Duodenal mucosa (tissue), 2 donors: ENCODE measurements around the gene SULT4A1.

Experiments
- H3K27ac ChIP-seq: one replicate; pipeline ENCODE4 v1.7.0; 2013; ENCODE audit warnings: low read depth, low read length
- H3K27me3 ChIP-seq, 2 donors: one replicate each; pipeline ENCODE4 v1.7.0; 2013; ENCODE audit warnings: low read length in 2 of 2, control low read depth in 1 of 2; ENCODE audit not compliant: insufficient read depth in 2 of 2, control insufficient read depth in 1 of 2
- H3K36me3 ChIP-seq, 2 donors: one replicate each; pipeline ENCODE4 v1.7.0; 2013; ENCODE audit warnings: low read length in 2 of 2, control low read depth in 1 of 2; ENCODE audit not compliant: insufficient read depth in 2 of 2, control insufficient read depth in 1 of 2
- H3K4me1 ChIP-seq, 2 donors: one replicate each; pipeline ENCODE4 v1.7.0; 2013; ENCODE audit warnings: low read length in 2 of 2, control low read depth in 1 of 2; ENCODE audit not compliant: insufficient read depth in 2 of 2, control insufficient read depth in 1 of 2
- H3K4me3 ChIP-seq, 2 donors: one replicate each; pipeline ENCODE4 v1.7.0; 2013; ENCODE audit warnings: low read length in 2 of 2, low read depth in 1 of 2
- H3K9ac ChIP-seq, 2 donors: one replicate each; pipeline ENCODE4 v1.7.0; 2013; ENCODE audit warnings: low read length in 2 of 2, low read depth in 1 of 2
- H3K9me3 ChIP-seq, 2 donors: one replicate each; pipeline ENCODE4 v1.7.0; 2013; ENCODE audit warnings: low read length in 2 of 2, control low read depth in 1 of 2; ENCODE audit not compliant: control insufficient read depth in 1 of 2

The SULT4A1 gene

GRCh38 chr22:43845981-43846380, 16.3 kb downstream of the SULT4A1 start:
- Histone ChIP-seq H3K4me1 (peaks cover 25 to 28% of the 10 kb centered on the region in 2 donors), H3K9ac (no peak overlapping the region), H3K36me3 (no peaks in the 10 kb centered on the region), H3K27me3 (no peaks in the 10 kb centered on the region), H3K4me3 (no peak overlapping the region), H3K27ac (no peak overlapping the region), H3K9me3 (no peaks in the 10 kb centered on the region)

GRCh38 chr22:43844560-43845545, 17.5 kb downstream of the SULT4A1 start:
- Histone ChIP-seq H3K4me3 (no peak overlapping the region), H3K27ac (no peak overlapping the region), H3K36me3 (no peaks in the 10 kb centered on the region), H3K27me3 (no peaks in the 10 kb centered on the region), H3K9me3 (no peaks in the 10 kb centered on the region), H3K4me1 (peaks cover 17% of the 10 kb centered on the region in 2 donors), H3K9ac (no peak overlapping the region)

GRCh38 chr22:43843783-43844530, 18.4 kb downstream of the SULT4A1 start:
- Histone ChIP-seq H3K4me1 (peaks cover 8 to 10% of the 10 kb centered on the region in 2 donors), H3K9ac (no peak overlapping the region), H3K27ac (no peak overlapping the region), H3K27me3 (no peaks in the 10 kb centered on the region), H3K9me3 (no peaks in the 10 kb centered on the region), H3K36me3 (peaks cover under 1 to 4% of the 10 kb centered on the region in 2 donors), H3K4me3 (no peak overlapping the region)

- Histone ChIP-seq H3K9ac (no peak overlapping the region), H3K27ac (no peak overlapping the region), H3K36me3 (peaks cover 2 to 22% of the 10 kb centered on the region in 2 donors), H3K27me3 (no peaks in the 10 kb centered on the region), H3K4me1 (no peaks in the 10 kb centered on the region), H3K9me3 (no peaks in the 10 kb centered on the region), H3K4me3 (no peak overlapping the region)
Observed at GRCh38 chr22:43841742-43842141, 20.6 kb downstream of the SULT4A1 start.

- H3K9me3 ChIP-seq, result no peaks in the 10 kb centered on the region
- no peak overlapping the region for H3K27ac ChIP-seq
- no peaks in the 10 kb centered on the region for H3K4me1 ChIP-seq
- H3K27me3 ChIP-seq, result no peaks in the 10 kb centered on the region
- H3K9ac ChIP-seq, result no peak overlapping the region
- no peak overlapping the region for H3K4me3 ChIP-seq
- peaks cover 2 to 26% of the 10 kb centered on the region in 2 donors for H3K36me3 ChIP-seq
Observed at GRCh38 chr22:43840851-43841250, 21.5 kb downstream of the SULT4A1 start.

- Histone ChIP-seq H3K27ac (no peak overlapping the region), H3K9me3 (no peaks in the 10 kb centered on the region), H3K4me1 (no peaks in the 10 kb centered on the region), H3K9ac (no peak overlapping the region), H3K36me3 (peaks cover 2 to 28% of the 10 kb centered on the region in 2 donors), H3K27me3 (no peaks in the 10 kb centered on the region), H3K4me3 (no peak overlapping the region)
Observed at GRCh38 chr22:43840431-43840830, 21.9 kb downstream of the SULT4A1 start.

GRCh38 chr22:43839781-43840180, 22.5 kb downstream of the SULT4A1 start:
- no peaks in the 10 kb centered on the region for H3K27me3 ChIP-seq
- no peak overlapping the region for H3K4me3 ChIP-seq
- H3K36me3 ChIP-seq, result peaks cover 2 to 31% of the 10 kb centered on the region in 2 donors
- no peak overlapping the region for H3K27ac ChIP-seq
- no peaks in the 10 kb centered on the region for H3K9me3 ChIP-seq
- H3K4me1 ChIP-seq, result no peaks in the 10 kb centered on the region
- no peak overlapping the region for H3K9ac ChIP-seq

- Histone ChIP-seq H3K27me3 (no peaks in the 10 kb centered on the region), H3K4me1 (no peaks in the 10 kb centered on the region), H3K36me3 (peaks cover 2 to 31% of the 10 kb centered on the region in 2 donors), H3K9ac (no peak overlapping the region), H3K4me3 (no peak overlapping the region), H3K9me3 (no peaks in the 10 kb centered on the region), H3K27ac (no peak overlapping the region)
Observed at GRCh38 chr22:43838571-43839307, 23.6 kb downstream of the SULT4A1 start.

- no peak overlapping the region for H3K9ac ChIP-seq
- H3K4me3 ChIP-seq, result no peak overlapping the region
- H3K4me1 ChIP-seq, result no peaks in the 10 kb centered on the region
- peaks cover 2 to 31% of the 10 kb centered on the region in 2 donors for H3K36me3 ChIP-seq
- no peak overlapping the region for H3K27ac ChIP-seq
- H3K9me3 ChIP-seq, result no peaks in the 10 kb centered on the region
- no peaks in the 10 kb centered on the region for H3K27me3 ChIP-seq
Observed at GRCh38 chr22:43838161-43838560, 24.2 kb downstream of the SULT4A1 start.
